ENCODE measurements around the gene HORMAD2. TPM values are rescaled to one million over a fixed set of nuclear protein-coding genes. Genes with fewer than 3 reads are reported as not detected.
"Not testable (repeated sequence)": the region's sequence is repeated elsewhere in the genome, so short reads cannot be mapped to it uniquely, and the experiment has no call there.

The HORMAD2 gene
- total RNA-seq, 1 experiment from 2014 or later: not detected

GRCh38 chr22:30054067-30054763, 26.0 kb upstream of the HORMAD2 start:
- H3K36me3 ChIP-seq (ENCODE audit: insufficient read depth, low read length, poor library complexity, severe bottlenecking): no peaks in the 10 kb centered on the region
- H3K27ac ChIP-seq (ENCODE audit: low read depth, low read length, poor library complexity, severe bottlenecking): no peak overlapping the region
- intact Hi-C loops (cut with micrococcal nuclease; ENCODE audit: unreplicated experiment): no loop called here
- TF ChIP-seq CTCF (conservative IDR thresholded peaks at IDR 0.05; ENCODE audit: low read depth, low read length): no peak
- no peak for TF ChIP-seq EZH2 (IDR thresholded peaks at IDR 0.05; ENCODE audit: borderline replicate concordance, low read depth, low read length, poor library complexity, severe bottlenecking)
- POLR2A ChIA-PET (ENCODE audit: low non-redundant PET): no interaction called here
- no peak for DNase-seq (ENCODE audit: low spot score)
- no peaks in the 10 kb centered on the region for H3K27me3 ChIP-seq (replicated peaks; ENCODE audit: insufficient read depth, low read depth, low read length, poor library complexity)
- CTCF ChIA-PET: no interaction called here
- no peak overlapping the region for H3K4me3 ChIP-seq (ENCODE audit: low read depth, low read length, poor library complexity, severe bottlenecking)
- no peaks in the 10 kb centered on the region for H3K4me1 ChIP-seq (ENCODE audit: insufficient read depth, low read length, poor library complexity, severe bottlenecking)
- BruUV-seq (replicated peaks): no TSS peak
- H3K9me3 ChIP-seq (ENCODE audit: low read depth, low read length, poor library complexity, severe bottlenecking): no peaks in the 10 kb centered on the region

- H3K9me3 ChIP-seq (ENCODE audit: low read depth, low read length, poor library complexity, severe bottlenecking): no peaks in the 10 kb centered on the region
- TF ChIP-seq EZH2 (IDR thresholded peaks at IDR 0.05; ENCODE audit: borderline replicate concordance, low read depth, low read length, poor library complexity, severe bottlenecking) (no peak), CTCF (conservative IDR thresholded peaks at IDR 0.05; ENCODE audit: low read depth, low read length) (no peak)
- ChIA-PET CTCF (no interaction called here), POLR2A (ENCODE audit: low non-redundant PET) (no interaction called here)
- H3K4me1 ChIP-seq (ENCODE audit: insufficient read depth, low read length, poor library complexity, severe bottlenecking): no peaks in the 10 kb centered on the region
- no peak for DNase-seq (ENCODE audit: low spot score)
- intact Hi-C loops (cut with micrococcal nuclease; ENCODE audit: unreplicated experiment): no loop called here
- no peak overlapping the region for H3K27ac ChIP-seq (ENCODE audit: low read depth, low read length, poor library complexity, severe bottlenecking)
- H3K4me3 ChIP-seq (ENCODE audit: low read depth, low read length, poor library complexity, severe bottlenecking): no peak overlapping the region
- H3K27me3 ChIP-seq (replicated peaks; ENCODE audit: insufficient read depth, low read depth, low read length, poor library complexity): no peaks in the 10 kb centered on the region
- no peaks in the 10 kb centered on the region for H3K36me3 ChIP-seq (ENCODE audit: insufficient read depth, low read length, poor library complexity, severe bottlenecking)
- BruUV-seq (replicated peaks): no TSS peak
These were observed 25.5 kb upstream of the HORMAD2 start for GRCh38 chr22:30054764-30055069.

GRCh38 chr22:30056015-30056414, 24.2 kb upstream of the HORMAD2 start:
- Histone ChIP-seq H3K9me3 (ENCODE audit: low read depth, low read length, poor library complexity, severe bottlenecking) (no peaks in the 10 kb centered on the region), H3K27ac (ENCODE audit: low read depth, low read length, poor library complexity, severe bottlenecking) (no peak overlapping the region), H3K4me3 (ENCODE audit: low read depth, low read length, poor library complexity, severe bottlenecking) (no peak overlapping the region), H3K27me3 (replicated peaks; ENCODE audit: insufficient read depth, low read depth, low read length, poor library complexity) (no peaks in the 10 kb centered on the region), H3K4me1 (ENCODE audit: insufficient read depth, low read length, poor library complexity, severe bottlenecking) (no peaks in the 10 kb centered on the region), H3K36me3 (ENCODE audit: insufficient read depth, low read length, poor library complexity, severe bottlenecking) (no peaks in the 10 kb centered on the region)
- no peak for TF ChIP-seq EZH2 (IDR thresholded peaks at IDR 0.05; ENCODE audit: borderline replicate concordance, low read depth, low read length, poor library complexity, severe bottlenecking)
- ChIA-PET CTCF (interaction anchor here (0.6 kb wide), 1 partner anchor 231 kb away, joined by 6 read pairs; no protein-coding TSS in a partner anchor), POLR2A (ENCODE audit: low non-redundant PET) (no interaction called here)
- no peak for DNase-seq (ENCODE audit: low spot score)
- no TSS peak for BruUV-seq (replicated peaks)
- intact Hi-C loops (cut with micrococcal nuclease; ENCODE audit: unreplicated experiment): no loop called here

GRCh38 chr22:30057375-30057774, 22.9 kb upstream of the HORMAD2 start:
- TF ChIP-seq EZH2 (IDR thresholded peaks at IDR 0.05; ENCODE audit: borderline replicate concordance, low read depth, low read length, poor library complexity, severe bottlenecking): no peak
- TF ChIP-seq CTCF (conservative IDR thresholded peaks at IDR 0.05; ENCODE audit: low read depth, low read length): no peak
- H3K9me3 ChIP-seq (ENCODE audit: low read depth, low read length, poor library complexity, severe bottlenecking): no peaks in the 10 kb centered on the region
- no peak for DNase-seq (ENCODE audit: low spot score)
- ChIA-PET CTCF (no interaction called here), POLR2A (ENCODE audit: low non-redundant PET) (interaction anchor here (0.5 kb wide), 1 partner anchor 1851 kb away, joined by 13 read pairs; no protein-coding TSS in a partner anchor)
- intact Hi-C loops (cut with micrococcal nuclease; ENCODE audit: unreplicated experiment): no loop called here
- H3K36me3 ChIP-seq (ENCODE audit: insufficient read depth, low read length, poor library complexity, severe bottlenecking): no peaks in the 10 kb centered on the region
- no peaks in the 10 kb centered on the region for H3K27me3 ChIP-seq (replicated peaks; ENCODE audit: insufficient read depth, low read depth, low read length, poor library complexity)
- no peaks in the 10 kb centered on the region for H3K4me1 ChIP-seq (ENCODE audit: insufficient read depth, low read length, poor library complexity, severe bottlenecking)
- no peak overlapping the region for H3K27ac ChIP-seq (ENCODE audit: low read depth, low read length, poor library complexity, severe bottlenecking)
- no TSS peak for BruUV-seq (replicated peaks)
- no peak overlapping the region for H3K4me3 ChIP-seq (ENCODE audit: low read depth, low read length, poor library complexity, severe bottlenecking)

- DNase-seq (ENCODE audit: low spot score); H3K36me3 ChIP-seq (ENCODE audit: insufficient read depth, low read length, poor library complexity, severe bottlenecking); H3K4me1 ChIP-seq (ENCODE audit: insufficient read depth, low read length, poor library complexity, severe bottlenecking); BruUV-seq (replicated peaks); H3K27me3 ChIP-seq (replicated peaks; ENCODE audit: insufficient read depth, low read depth, low read length, poor library complexity); H3K4me3 ChIP-seq (ENCODE audit: low read depth, low read length, poor library complexity, severe bottlenecking); H3K9me3 ChIP-seq (ENCODE audit: low read depth, low read length, poor library complexity, severe bottlenecking); H3K27ac ChIP-seq (ENCODE audit: low read depth, low read length, poor library complexity, severe bottlenecking); intact Hi-C loops (cut with micrococcal nuclease; ENCODE audit: unreplicated experiment); CTCF ChIA-PET; POLR2A ChIA-PET (ENCODE audit: low non-redundant PET): not testable (repeated sequence)
These were observed 20.8 kb upstream of the HORMAD2 start for GRCh38 chr22:30059346-30060020.
